Neutrophil (primary cell): ENCODE data around the gene CMBL.
A peak's percentile ranks its signal among the peaks of the same experiment; 100 is the strongest.
"Not testable (repeated sequence)": the region's sequence is repeated elsewhere in the genome, so short reads cannot be mapped to it uniquely, and the experiment has no call there.

Experiments used
- H3K27ac ChIP-seq: fragments of 200-600 bp; sonication (generic); 2 replicates; pipeline ENCODE4 v1.5.1; 2016; ENCODE audit warnings: mild to moderate bottlenecking, moderate library complexity
- H3K27me3 ChIP-seq: fragments of 200-600 bp; sonication (generic); 2 replicates; pipeline ENCODE4 v1.6.0; 2016; ENCODE audit warnings: mild to moderate bottlenecking
- H3K36me3 ChIP-seq: fragments of 200-600 bp; sonication (generic); 2 replicates; pipeline ENCODE4 v1.5.1; 2017
- H3K4me1 ChIP-seq, 2 experiments: fragments of 200-600 bp in 1 of 2; sonication (generic) in 1 of 2; 1 replicate in 1 of 2; 2 replicates in 1 of 2; pipeline versions ENCODE4 v1.5.1 to v1.6.1; 2013 to 2016; ENCODE audit warnings: low read depth in 1 of 2, low read length in 1 of 2, mild to moderate bottlenecking in 1 of 2, moderate library complexity in 1 of 2; ENCODE audit not compliant: control insufficient read depth in 1 of 2, insufficient read depth in 1 of 2
- H3K4me3 ChIP-seq, 2 experiments: fragments of 200-600 bp in 1 of 2; sonication (generic) in 1 of 2; 1 replicate in 1 of 2; 2 replicates in 1 of 2; pipeline ENCODE4 v1.5.1; 2013 to 2016; ENCODE audit warnings: low read depth in 1 of 2, low read length in 1 of 2, mild to moderate bottlenecking in 1 of 2, moderate library complexity in 1 of 2
- H3K9me3 ChIP-seq: fragments of 200-600 bp; sonication (generic); 2 replicates; pipeline ENCODE4 v1.5.1; 2016
- CTCF ChIP-seq: fragments of 200-600 bp; sonication (generic); IDR thresholded peaks from 2 replicates; pipeline ENCODE4 v1.5.1; 2016; ENCODE audit warnings: antibody characterized with exemption

CMBL gene

GRCh38 chr5:10253390-10253789, 54.3 kb downstream of the CMBL start:
- no peaks in the 10 kb centered on the region for H3K9me3 ChIP-seq
- no peak overlapping the region for H3K4me3 ChIP-seq
- peaks cover 45% of the 10 kb centered on the region for H3K36me3 ChIP-seq
- peaks cover 24 to 25% of the 10 kb centered on the region in 2 experiments for H3K4me1 ChIP-seq
- H3K27me3 ChIP-seq, result no peaks in the 10 kb centered on the region
- no peak for TF ChIP-seq CTCF
- H3K27ac ChIP-seq, result no peak overlapping the region

- Histone ChIP-seq H3K27ac (peak overlapping the region; percentile 93), H3K4me3 (peak overlapping the region; percentile 97 to 98), H3K4me1 (peaks cover 26 to 27% of the 10 kb centered on the region in 2 experiments), H3K27me3 (no peaks in the 10 kb centered on the region), H3K9me3 (no peaks in the 10 kb centered on the region), H3K36me3 (peaks cover 25% of the 10 kb centered on the region)
- TF ChIP-seq CTCF, result no peak
These were observed 56.3 kb downstream of the CMBL start for GRCh38 chr5:10251405-10251804.

- TF ChIP-seq CTCF, result no peak
- Histone ChIP-seq H3K36me3 (peaks cover 19% of the 10 kb centered on the region), H3K4me3 (peak overlapping the region; percentile 97 to 98), H3K27ac (peak overlapping the region; percentile 93), H3K4me1 (peaks cover 26 to 27% of the 10 kb centered on the region in 2 experiments), H3K27me3 (no peaks in the 10 kb centered on the region), H3K9me3 (no peaks in the 10 kb centered on the region)
These were observed 56.9 kb downstream of the CMBL start for GRCh38 chr5:10250806-10251276.

- H3K36me3 ChIP-seq, result peaks cover 13% of the 10 kb centered on the region
- peak; percentile 33 for TF ChIP-seq CTCF
- H3K4me1 ChIP-seq, result peaks cover 26 to 27% of the 10 kb centered on the region in 2 experiments
- H3K27ac ChIP-seq, result peak within 1 kb of the TSS; percentile 93
- H3K4me3 ChIP-seq, result peak within 1 kb of the TSS; percentile 97 to 98
- no peaks in the 10 kb centered on the region for H3K27me3 ChIP-seq
- no peaks in the 10 kb centered on the region for H3K9me3 ChIP-seq
These were observed 57.5 kb downstream of the CMBL start, which contains the start of gene CCT5 for GRCh38 chr5:10249948-10250805. Gene CCT5, plus strand, starts transcription at chr5:10250280. Its CDS starts 61 bp downstream, at chr5:10250341.

GRCh38 chr5:10248378-10249260, 59.1 kb downstream of the CMBL start:
- H3K27ac ChIP-seq, result peak overlapping the region; percentile 93
- peaks cover 26 to 27% of the 10 kb centered on the region in 2 experiments for H3K4me1 ChIP-seq
- peak overlapping the region; percentile 97 to 98 for H3K4me3 ChIP-seq
- H3K27me3 ChIP-seq, result no peaks in the 10 kb centered on the region
- no peak for TF ChIP-seq CTCF
- H3K36me3 ChIP-seq, result peaks cover 3% of the 10 kb centered on the region
- H3K9me3 ChIP-seq, result no peaks in the 10 kb centered on the region

GRCh38 chr5:10247217-10247616, 60.5 kb downstream of the CMBL start:
- H3K4me3 ChIP-seq, H3K27ac ChIP-seq: not testable (repeated sequence)

More at GRCh38 chr5:10247217-10247616, 60.5 kb downstream of the CMBL start:
- H3K27me3 ChIP-seq, H3K36me3 ChIP-seq, H3K9me3 ChIP-seq: not testable (repeated sequence)
- peaks cover 26 to 27% of the 10 kb centered on the region in 2 experiments for H3K4me1 ChIP-seq
